Neuronal stem cell (in vitro differentiated cells): ENCODE measurements around the gene SNAP25.

Source experiments
- DNase-seq: peaks from one replicate; pipeline ENCODE4 v3.0.0-alpha.2; 2013; ENCODE audit warnings: low spot score
- H2AFZ ChIP-seq: one replicate; pipeline ENCODE4 v1.6.1; 2013; ENCODE audit warnings: mild to moderate bottlenecking, low read length, inconsistent platforms
- H2AK5ac ChIP-seq: 2 replicates; pipeline ENCODE4 v1.6.1; 2013; ENCODE audit warnings: low read depth, mild to moderate bottlenecking, inconsistent platforms, low read length, moderate library complexity, mixed read lengths
- H2BK120ac ChIP-seq: 2 replicates; pipeline ENCODE4 v1.6.1; 2013; ENCODE audit warnings: low read depth, mild to moderate bottlenecking, inconsistent platforms, low read length, moderate library complexity, mixed read lengths
- H2BK12ac ChIP-seq: one replicate; pipeline ENCODE4 v1.6.1; 2013; ENCODE audit warnings: low read length, inconsistent platforms
- H2BK15ac ChIP-seq: 2 replicates; pipeline ENCODE4 v1.6.1; 2013; ENCODE audit warnings: mild to moderate bottlenecking, low read length, inconsistent platforms, mixed read lengths
- H2BK5ac ChIP-seq: one replicate; pipeline ENCODE4 v1.6.1; 2013; ENCODE audit warnings: inconsistent platforms, mild to moderate bottlenecking, low read length, moderate library complexity
- H3K14ac ChIP-seq: one replicate; pipeline ENCODE4 v1.6.1; 2013; ENCODE audit warnings: low read length, inconsistent platforms
- H3K18ac ChIP-seq: 2 replicates; pipeline ENCODE4 v1.6.1; 2013; ENCODE audit warnings: low read length, inconsistent platforms
- H3K23ac ChIP-seq: 2 replicates; pipeline ENCODE4 v1.6.1; 2013; ENCODE audit warnings: low read depth, mild to moderate bottlenecking, mixed read lengths, low read length, inconsistent platforms; ENCODE audit not compliant: poor library complexity
- H3K27ac ChIP-seq: replicated peaks from 3 replicates; pipeline ENCODE4 v1.5.1; 2013; ENCODE audit warnings: low read length, inconsistent platforms
- H3K27me3 ChIP-seq, 3 experiments: 2 replicates each; pipeline ENCODE4 v1.6.1; 2013; ENCODE audit warnings: low read length in 3 of 3, mild to moderate bottlenecking in 2 of 3, inconsistent platforms in 1 of 3, low read depth in 1 of 3, mixed read lengths in 1 of 3, moderate library complexity in 1 of 3; ENCODE audit not compliant: control insufficient read depth in 3 of 3, insufficient read depth in 3 of 3
- H3K36me3 ChIP-seq, 2 donors: replicated peaks in 1 of 2; 2 replicates each; pipeline ENCODE4 v1.6.1; 2013; ENCODE audit warnings: low read length in 2 of 2; ENCODE audit not compliant: control insufficient read depth in 2 of 2, insufficient read depth in 2 of 2
- H3K4ac ChIP-seq: 2 replicates; pipeline ENCODE4 v1.6.1; 2013; ENCODE audit warnings: inconsistent platforms, mild to moderate bottlenecking, low read length, moderate library complexity
- H3K4me1 ChIP-seq, 2 donors: 1 replicate in 1 of 2; 2 replicates in 1 of 2; pipeline ENCODE4 v1.6.1; 2013; ENCODE audit warnings: low read length in 2 of 2, low read depth in 1 of 2; ENCODE audit not compliant: control insufficient read depth in 2 of 2, insufficient read depth in 1 of 2
- H3K4me2 ChIP-seq: one replicate; pipeline ENCODE4 v1.6.1; 2013; ENCODE audit warnings: mild to moderate bottlenecking, low read length, inconsistent platforms; ENCODE audit not compliant: insufficient read depth, poor library complexity, severe bottlenecking
- H3K4me3 ChIP-seq, 2 donors: 2 replicates each; pipeline ENCODE4 v1.5.1; 2013; ENCODE audit warnings: low read length in 2 of 2, mild to moderate bottlenecking in 2 of 2, inconsistent platforms in 1 of 2, moderate library complexity in 1 of 2
- H3K79me1 ChIP-seq: one replicate; pipeline ENCODE4 v1.6.1; 2013; ENCODE audit warnings: low read depth, mild to moderate bottlenecking, inconsistent platforms, low read length, moderate library complexity
- H3K9ac ChIP-seq: one replicate; pipeline ENCODE4 v1.6.1; 2013; ENCODE audit warnings: mild to moderate bottlenecking, low read depth, low read length, inconsistent platforms; ENCODE audit not compliant: poor library complexity
- H3K9me3 ChIP-seq, 2 donors: replicated peaks in 1 of 2; 2 replicates each; pipeline versions ENCODE3 to v1.6.1; 2013; ENCODE audit warnings: low read length in 2 of 2, mild to moderate bottlenecking in 2 of 2, inconsistent platforms in 1 of 2, low read depth in 1 of 2, mixed read lengths in 1 of 2, moderate library complexity in 1 of 2; ENCODE audit not compliant: control insufficient read depth in 2 of 2, insufficient read depth in 1 of 2
- H4K8ac ChIP-seq: one replicate; pipeline ENCODE4 v1.6.1; 2013; ENCODE audit warnings: low read depth, mild to moderate bottlenecking, inconsistent platforms, low read length, moderate library complexity
- H4K91ac ChIP-seq: one replicate; pipeline ENCODE4 v1.6.1; 2013; ENCODE audit warnings: low read length, low read depth, mild to moderate bottlenecking, inconsistent platforms; ENCODE audit not compliant: poor library complexity
- WGBS, 2 donors: extraction: QIAGEN DNeasy Blood & Tissue Kit; methylation state at CpG; one replicate each; pipeline ENCODE4 v1.1.7; 2013; ENCODE audit warnings: missing lambda C conversion rate in 2 of 2, mixed read lengths in 1 of 2; ENCODE audit not compliant: insufficient read length in 2 of 2, insufficient replicate concordance in 1 of 2; ENCODE audit errors: extremely low coverage in 2 of 2; 5-methylcytosine and 5-hydroxymethylcytosine counted together

Gene SNAP25

GRCh38 chr20:10297223-10297622, 78.6 kb downstream of the SNAP25 start:
- Histone ChIP-seq H3K9me3 (peaks cover 0 to 5% of the 10 kb centered on the region in 2 donors), H3K4ac (no peak overlapping the region), H3K27me3 (no peaks in the 10 kb centered on the region), H3K18ac (no peak overlapping the region), H2BK15ac (no peak overlapping the region), H2BK5ac (no peak overlapping the region), H3K4me1 (peaks cover 0 to 2% of the 10 kb centered on the region in 2 donors), H2BK120ac (no peak overlapping the region), H2BK12ac (no peak overlapping the region), H3K36me3 (peaks cover 0 to 2% of the 10 kb centered on the region in 2 donors), H3K4me3 (no peak overlapping the region), H3K14ac (no peak overlapping the region), H2AK5ac (no peak overlapping the region), H3K23ac (no peak overlapping the region), H3K79me1 (no peaks in the 10 kb centered on the region), H2AFZ (no peak overlapping the region), H4K91ac (no peak overlapping the region), H3K27ac (no peak overlapping the region), H4K8ac (no peak overlapping the region), H3K9ac (no peak overlapping the region), H3K4me2 (no peak overlapping the region)
- no CpG with 5 or more reads among the region's 1 CpG for WGBS, 2 donors
- no peak for DNase-seq

DNA sequence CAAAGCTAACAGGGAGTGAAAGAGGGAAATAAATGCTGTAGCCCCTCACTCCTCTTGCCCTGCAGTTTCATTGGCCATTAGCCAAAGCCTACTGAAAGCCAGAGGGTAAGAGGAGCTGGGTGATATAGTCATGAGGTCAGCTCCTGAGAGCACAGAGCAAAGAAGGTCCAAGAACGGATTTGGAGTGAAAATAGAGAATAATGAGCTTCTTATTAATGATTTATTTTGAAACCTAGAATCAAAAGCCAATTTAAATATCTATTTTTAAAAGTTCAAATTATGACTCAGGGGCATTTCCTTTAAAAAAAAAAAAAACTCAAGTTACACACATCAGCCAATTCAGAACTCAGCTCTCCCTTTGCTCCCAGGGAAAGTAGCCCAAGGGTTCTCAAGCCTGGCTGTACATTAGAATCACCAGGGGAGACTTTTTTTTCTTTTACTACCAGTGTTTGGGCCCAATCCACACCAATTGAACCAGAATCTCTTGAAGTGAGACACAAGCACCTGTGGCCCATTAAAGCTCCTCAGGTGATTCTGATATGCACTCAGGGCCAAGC, 79.1 kb downstream of the SNAP25 start:
- Histone ChIP-seq H3K4ac (no peak overlapping the region), H3K4me3 (no peak overlapping the region), H3K27ac (no peak overlapping the region), H3K36me3 (peaks cover 0 to 2% of the 10 kb centered on the region in 2 donors), H3K18ac (no peak overlapping the region), H3K79me1 (no peaks in the 10 kb centered on the region), H2AK5ac (no peak overlapping the region), H3K14ac (no peak overlapping the region), H3K23ac (no peak overlapping the region), H4K8ac (no peak overlapping the region), H4K91ac (no peak overlapping the region), H2BK12ac (no peak overlapping the region), H3K9ac (no peak overlapping the region), H3K9me3 (peaks cover 0 to 5% of the 10 kb centered on the region in 2 donors), H3K4me2 (no peak overlapping the region), H3K4me1 (peaks cover 0 to 2% of the 10 kb centered on the region in 2 donors), H2BK120ac (no peak overlapping the region), H2AFZ (no peak overlapping the region), H2BK15ac (no peak overlapping the region), H3K27me3 (no peaks in the 10 kb centered on the region), H2BK5ac (no peak overlapping the region)
- no peak for DNase-seq
- WGBS, 2 donors, result no CpG with 5 or more reads among the region's 1 CpG

GRCh38 chr20:10300582-10301446, 82.2 kb downstream of the SNAP25 start:
- H3K23ac ChIP-seq, result no peak overlapping the region
- peaks cover 0 to 2% of the 10 kb centered on the region in 2 donors for H3K36me3 ChIP-seq
- H3K14ac ChIP-seq, result no peak overlapping the region
- H2BK120ac ChIP-seq, result no peak overlapping the region
- no peak overlapping the region for H2AFZ ChIP-seq
- no peak overlapping the region for H3K4ac ChIP-seq
- DNase-seq, result no peak
- WGBS, 2 donors, result no CpG with 5 or more reads among the region's 5 CpGs
- no peak overlapping the region for H2AK5ac ChIP-seq
- H4K91ac ChIP-seq, result no peak overlapping the region
- H3K27ac ChIP-seq, result no peak overlapping the region
- H3K4me3 ChIP-seq, result no peak overlapping the region
- H3K4me1 ChIP-seq, result peaks cover 0 to 2% of the 10 kb centered on the region in 2 donors
- no peak overlapping the region for H2BK5ac ChIP-seq
- H3K4me2 ChIP-seq, result no peak overlapping the region
- H3K9me3 ChIP-seq, result peaks cover 0 to 5% of the 10 kb centered on the region in 2 donors
- no peak overlapping the region for H3K18ac ChIP-seq
- H2BK12ac ChIP-seq, result no peak overlapping the region
- H3K9ac ChIP-seq, result no peak overlapping the region
- H3K27me3 ChIP-seq, result no peaks in the 10 kb centered on the region
- no peak overlapping the region for H2BK15ac ChIP-seq
- H4K8ac ChIP-seq, result no peak overlapping the region
- H3K79me1 ChIP-seq, result no peaks in the 10 kb centered on the region

- Histone ChIP-seq H3K4me1 (peaks cover 0 to 5% of the 10 kb centered on the region in 2 donors), H4K8ac (no peak overlapping the region), H3K4me3 (no peak overlapping the region), H3K9ac (no peak overlapping the region), H3K36me3 (peaks cover 0 to 2% of the 10 kb centered on the region in 2 donors), H3K79me1 (no peaks in the 10 kb centered on the region), H2BK5ac (no peak overlapping the region), H2BK15ac (no peak overlapping the region), H3K23ac (no peak overlapping the region), H3K27me3 (no peaks in the 10 kb centered on the region), H3K18ac (no peak overlapping the region), H3K4ac (no peak overlapping the region), H3K14ac (no peak overlapping the region), H3K27ac (no peak overlapping the region), H3K4me2 (no peak overlapping the region), H2BK12ac (no peak overlapping the region), H3K9me3 (no peaks in the 10 kb centered on the region), H4K91ac (no peak overlapping the region), H2AFZ (no peak overlapping the region), H2BK120ac (no peak overlapping the region), H2AK5ac (no peak overlapping the region)
- no peak for DNase-seq
- no CpG with 5 or more reads among the region's 3 CpGs for WGBS, 2 donors
Observed at GRCh38 chr20:10303852-10304251, 85.2 kb downstream of the SNAP25 start.
